Endometrial microvascular endothelial cells (primary cell): Measurements from ENCODE around the gene DLX5. TPM values are rescaled to one million over a fixed set of nuclear protein-coding genes. Genes with fewer than 3 reads are reported as not detected.

Experiments
- in situ Hi-C: cut with HindIII; loops from 2 replicates; pipeline ENCODE4 v1.10.0; 2017; ENCODE audit warnings: low sequenced_read_pairs, low pct_unique_long_range_greater_than_20kb; ENCODE audit errors: inconsistent ontology term
- total RNA-seq: library from RNA; depleted of rRNA; stranded (reverse); fragments of >200 nt; gene quantifications from one replicate; pipeline ENCODE4 v1.2.3, GENCODE V29; 2015; ENCODE audit errors: inconsistent ontology term

Gene DLX5
- total RNA-seq, 1 donor from 2014 or later: not detected

GRCh38 chr7:96996111-96996957, 28.3 kb downstream of the DLX5 start:
- in situ Hi-C loops: no loop called here

GRCh38 chr7:96995406-96996110, 29.1 kb downstream of the DLX5 start:
- in situ Hi-C loops: no loop called here

- in situ Hi-C loops: no loop called here
Observed at GRCh38 chr7:96993980-96994379, 30.7 kb downstream of the DLX5 start.

- in situ Hi-C loops: no loop called here
Observed at GRCh38 chr7:96993094-96993865, 31.4 kb downstream of the DLX5 start.

GRCh38 chr7:96992192-96993005, 32.2 kb downstream of the DLX5 start:
- in situ Hi-C loops: no loop called here

GRCh38 chr7:96991546-96992191, 33.0 kb downstream of the DLX5 start:
- in situ Hi-C loops: no loop called here

- in situ Hi-C loops: no loop called here
Observed at GRCh38 chr7:96989859-96990317, 34.7 kb downstream of the DLX5 start.

GRCh38 chr7:96989241-96989858, 35.3 kb downstream of the DLX5 start:
- in situ Hi-C loops: no loop called here

GRCh38 chr7:96987719-96988118, 36.9 kb downstream of the DLX5 start:
- in situ Hi-C loops: no loop called here

GRCh38 chr7:96986901-96987300, 37.7 kb downstream of the DLX5 start:
- in situ Hi-C loops: no loop called here

- in situ Hi-C loops: no loop called here
Observed at GRCh38 chr7:96985992-96986391, 38.6 kb downstream of the DLX5 start.

GRCh38 chr7:96982586-96982985, 42.0 kb downstream of the DLX5 start:
- in situ Hi-C loops: no loop called here

GRCh38 chr7:96979551-96980276, 44.9 kb downstream of the DLX5 start:
- in situ Hi-C loops: no loop called here

- in situ Hi-C loops: no loop called here
Observed at GRCh38 chr7:96977445-96977844, 47.2 kb downstream of the DLX5 start.

GRCh38 chr7:96976106-96976505, 48.5 kb downstream of the DLX5 start:
- in situ Hi-C loops: no loop called here

- in situ Hi-C loops: no loop called here
Observed at GRCh38 chr7:96973986-96974385, 50.6 kb downstream of the DLX5 start.

GRCh38 chr7:96970739-96971138, 53.9 kb downstream of the DLX5 start:
- in situ Hi-C loops: no loop called here
